Smooth muscle cell (in vitro differentiated cells): ENCODE results near the gene NUTF2. TPM values are rescaled to one million over a fixed set of nuclear protein-coding genes. Genes with fewer than 3 reads are reported as not detected.

Experiments
- DNase-seq: peaks from one replicate; lab custom pipeline; 2025; ENCODE audit not compliant: unreplicated experiment; lab: John Stamatoyannopoulos, UW
- H2AFZ ChIP-seq: fragments of 200-600 bp; sonication (generic); 2 replicates; pipeline ENCODE4 v1.6.0; 2016; ENCODE audit warnings: antibody characterized with exemption, low read depth, mild to moderate bottlenecking
- H3F3A ChIP-seq: fragments of 200-600 bp; sonication (generic); 2 replicates; pipeline ENCODE4 v1.6.0; 2017; ENCODE audit warnings: antibody characterized with exemption, low read depth
- H3K27ac ChIP-seq: fragments of 200-600 bp; sonication (generic); 2 replicates; pipeline ENCODE4 v1.5.1; 2016; ENCODE audit warnings: low read depth, mild to moderate bottlenecking
- H3K27me3 ChIP-seq: fragments of 200-600 bp; sonication (generic); 2 replicates; pipeline ENCODE4 v1.6.1; 2016; ENCODE audit warnings: low read depth, mild to moderate bottlenecking
- H3K36me3 ChIP-seq: fragments of 200-600 bp; sonication (generic); 2 replicates; pipeline ENCODE4 v1.5.1; 2016; ENCODE audit warnings: low read depth
- H3K4me1 ChIP-seq: fragments of 200-600 bp; sonication (generic); 2 replicates; pipeline ENCODE4 v1.5.1; 2016; ENCODE audit warnings: low read depth
- H3K4me2 ChIP-seq: fragments of 200-600 bp; sonication (generic); 2 replicates; pipeline ENCODE4 v1.6.0; 2016; ENCODE audit warnings: mild to moderate bottlenecking
- H3K4me3 ChIP-seq: fragments of 200-600 bp; sonication (generic); 2 replicates; pipeline ENCODE4 v1.5.1; 2016; ENCODE audit warnings: mild to moderate bottlenecking
- H3K79me2 ChIP-seq: fragments of 200-600 bp; sonication (generic); 2 replicates; pipeline ENCODE4 v1.6.0; 2016; ENCODE audit warnings: low read depth, mild to moderate bottlenecking
- H3K9ac ChIP-seq: fragments of 200-600 bp; sonication (generic); 2 replicates; pipeline ENCODE4 v1.6.0; 2016; ENCODE audit warnings: low read depth
- H3K9me3 ChIP-seq: fragments of 200-600 bp; sonication (generic); replicated peaks from 2 replicates; pipeline ENCODE4 v1.5.1; 2016; ENCODE audit warnings: low read depth
- H4K20me1 ChIP-seq: fragments of 200-600 bp; sonication (generic); 2 replicates; pipeline ENCODE4 v1.6.0; 2016; ENCODE audit warnings: low read depth
- CTCF ChIP-seq: fragments of 200-600 bp; sonication (generic); IDR thresholded peaks from 2 replicates; pipeline ENCODE4 v1.5.1; 2017; ENCODE audit warnings: borderline replicate concordance, mild to moderate bottlenecking, antibody characterized with exemption; ENCODE audit not compliant: insufficient read depth, poor library complexity, severe bottlenecking
- WGBS: methylation state at CpG from one replicate; pipeline ENCODE4 v1.1.7; 2016; ENCODE audit warnings: low lambda C conversion rate; 5-methylcytosine and 5-hydroxymethylcytosine counted together
- polyA plus RNA-seq: library from polyadenylated mRNA; unstranded; fragments of >200 nt; fragmentation: Nextera tagmentation; extraction: Ambion mirVana; gene quantifications from 2 replicates; pipeline ENCODE4 v1.2.1, GENCODE V29; 2016
- small RNA-seq: library from RNA; depleted of rRNA; stranded (forward); fragments of <200 nt; gene quantifications from one replicate; pipeline ENCODE3, GENCODE V24; 2014
- total RNA-seq: library from RNA; depleted of rRNA; stranded (reverse); fragments of >200 nt; gene quantifications from 2 replicates; pipeline ENCODE4 v1.2.3, GENCODE V29; 2014

The NUTF2 gene
- total and polyA plus RNA-seq, 2 experiments from 2014 or later = 115 to 202 TPM

GRCh38 chr16:67919622-67920221 lies 73.0 kb downstream of the NUTF2 start:
- Histone ChIP-seq H3K27ac (no peak overlapping the region), H3K4me3 (no peak overlapping the region), H4K20me1 (peaks cover 100% of the 10 kb centered on the region), H2AFZ (no peak overlapping the region), H3K36me3 (no peaks in the 10 kb centered on the region), H3K9ac (no peak overlapping the region), H3F3A (peaks cover 10% of the 10 kb centered on the region), H3K4me1 (no peaks in the 10 kb centered on the region), H3K9me3 (no peaks in the 10 kb centered on the region), H3K79me2 (peaks cover 24% of the 10 kb centered on the region), H3K4me2 (no peak overlapping the region), H3K27me3 (no peaks in the 10 kb centered on the region)
- TF ChIP-seq CTCF = no peak
- DNase-seq = no peak
- WGBS = 94% methylated on average over 6 of the region's 6 CpGs

Small RNAs within 50 kb of the gene (small RNA-seq; reads per million reads assigned to genes)
- gene AC040162.2 (0.13 reads per million), gene NRN1L (not detected)

Other genes starting within 250 kb of the NUTF2 start
- gene CARMIL2, start 201.8 kb upstream of the NUTF2 start, total RNA-seq = 0.18 and 0.76 TPM in 2 replicates
- 1.2 and 1.9 TPM in 2 replicates for gene CARMIL2, start 201.8 kb upstream of the NUTF2 start, polyA plus RNA-seq
- 16.5 and 21.9 TPM in 2 replicates for gene ACD, start 186.7 kb upstream of the NUTF2 start, total RNA-seq
- 31.7 and 45.2 TPM in 2 replicates for gene ACD, start 186.7 kb upstream of the NUTF2 start, polyA plus RNA-seq
- gene PARD6A, start 186.0 kb upstream of the NUTF2 start, total RNA-seq = 0.36 TPM in 1 of 2 replicates, not detected in the other
- gene PARD6A, start 186.0 kb upstream of the NUTF2 start, polyA plus RNA-seq = 0.58 and 2.0 TPM in 2 replicates
- 8.2 and 9.8 TPM in 2 replicates for gene ENKD1, start 180.2 kb upstream of the NUTF2 start, total RNA-seq
- 14.2 and 19.0 TPM in 2 replicates for gene ENKD1, start 180.2 kb upstream of the NUTF2 start, polyA plus RNA-seq
- gene C16orf86, start 180.1 kb upstream of the NUTF2 start, total RNA-seq = 3.4 and 6.9 TPM in 2 replicates
- gene C16orf86, start 180.1 kb upstream of the NUTF2 start, polyA plus RNA-seq = 3.9 and 8.5 TPM in 2 replicates
- 10.6 and 15.1 TPM in 2 replicates for gene GFOD2, start 127.6 kb upstream of the NUTF2 start, total RNA-seq
- 15.0 and 24.0 TPM in 2 replicates for gene GFOD2, start 127.6 kb upstream of the NUTF2 start, polyA plus RNA-seq
- 4.6 and 9.8 TPM in 2 replicates for gene RANBP10, start 40.4 kb upstream of the NUTF2 start, total RNA-seq
- gene RANBP10, start 40.4 kb upstream of the NUTF2 start, polyA plus RNA-seq = 5.9 and 6.6 TPM in 2 replicates
- 0.18 and 1.1 TPM in 2 replicates for gene TSNAXIP1, start 40.0 kb upstream of the NUTF2 start, total RNA-seq
- 1.0 and 3.1 TPM in 2 replicates for gene TSNAXIP1, start 40.0 kb upstream of the NUTF2 start, polyA plus RNA-seq
- gene THAP11, start 4.6 kb upstream of the NUTF2 start, total RNA-seq = 23.0 and 31.3 TPM in 2 replicates
- gene THAP11, start 4.6 kb upstream of the NUTF2 start, polyA plus RNA-seq = 32.7 and 38.3 TPM in 2 replicates
- gene CENPT, start 760 bp downstream of the NUTF2 start, total RNA-seq = 37.3 and 47.0 TPM in 2 replicates
- gene CENPT, start 760 bp downstream of the NUTF2 start, polyA plus RNA-seq = 65.8 and 79.7 TPM in 2 replicates
- 35.5 and 46.3 TPM in 2 replicates for gene EDC4, start 26.1 kb downstream of the NUTF2 start, total RNA-seq
- gene EDC4, start 26.1 kb downstream of the NUTF2 start, polyA plus RNA-seq = 64.5 and 74.7 TPM in 2 replicates
- not detected in 2 replicates for gene NRN1L, start 38.0 kb downstream of the NUTF2 start, total RNA-seq
- gene NRN1L, start 38.0 kb downstream of the NUTF2 start, polyA plus RNA-seq = 0.46 and 0.57 TPM in 2 replicates
- gene PSKH1, start 46.3 kb downstream of the NUTF2 start, total RNA-seq = 15.3 and 17.2 TPM in 2 replicates
- gene PSKH1, start 46.3 kb downstream of the NUTF2 start, polyA plus RNA-seq = 35.2 and 36.0 TPM in 2 replicates
- gene CTRL, start 84.9 kb downstream of the NUTF2 start, total RNA-seq = 0.18 and 0.90 TPM in 2 replicates
- gene CTRL, start 84.9 kb downstream of the NUTF2 start, polyA plus RNA-seq = 12.9 and 14.8 TPM in 2 replicates
- 17.3 and 18.5 TPM in 2 replicates for gene PSMB10, start 89.9 kb downstream of the NUTF2 start, total RNA-seq
- 38.4 and 44.7 TPM in 2 replicates for gene PSMB10, start 89.9 kb downstream of the NUTF2 start, polyA plus RNA-seq
- 12.9 and 14.3 TPM in 2 replicates for gene LCAT, start 97.2 kb downstream of the NUTF2 start, total RNA-seq
- gene LCAT, start 97.2 kb downstream of the NUTF2 start, polyA plus RNA-seq = 34.6 and 35.5 TPM in 2 replicates
- gene SLC12A4, start 121.7 kb downstream of the NUTF2 start, total RNA-seq = 47.7 and 74.3 TPM in 2 replicates
- gene SLC12A4, start 121.7 kb downstream of the NUTF2 start, polyA plus RNA-seq = 92.4 and 107 TPM in 2 replicates
- not detected in 2 replicates for gene DPEP3, start 133.6 kb downstream of the NUTF2 start, total RNA-seq
- gene DPEP3, start 133.6 kb downstream of the NUTF2 start, polyA plus RNA-seq = not detected in 2 replicates
- not detected in 2 replicates for gene DPEP2, start 152.6 kb downstream of the NUTF2 start, total RNA-seq
- not detected in 2 replicates for gene DPEP2, start 152.6 kb downstream of the NUTF2 start, polyA plus RNA-seq
- gene DPEP2NB, start 169.0 kb downstream of the NUTF2 start, total RNA-seq = not detected in 2 replicates
- gene DPEP2NB, start 169.0 kb downstream of the NUTF2 start, polyA plus RNA-seq = not detected in 2 replicates
- 6.0 and 6.7 TPM in 2 replicates for gene DDX28, start 176.3 kb downstream of the NUTF2 start, total RNA-seq
- gene DDX28, start 176.3 kb downstream of the NUTF2 start, polyA plus RNA-seq = 7.0 and 9.0 TPM in 2 replicates
- 9.5 and 12.1 TPM in 2 replicates for gene DUS2, start 176.4 kb downstream of the NUTF2 start, total RNA-seq
- 23.5 and 25.6 TPM in 2 replicates for gene DUS2, start 176.4 kb downstream of the NUTF2 start, polyA plus RNA-seq
- gene NFATC3, start 238.4 kb downstream of the NUTF2 start, total RNA-seq = 30.2 and 32.4 TPM in 2 replicates
- gene NFATC3, start 238.4 kb downstream of the NUTF2 start, polyA plus RNA-seq = 14.7 and 15.2 TPM in 2 replicates